ENCODE data around the gene PITHD1.
"Not testable (repeated sequence)": the region's sequence is repeated elsewhere in the genome, so short reads cannot be mapped to it uniquely, and the experiment has no call there.

Gene PITHD1

GRCh38 chr1:23825762-23826522 lies 47.7 kb downstream of the PITHD1 start:
- no peak for DNase-seq (ENCODE audit: low read depth in 3 of 3)

DNA sequence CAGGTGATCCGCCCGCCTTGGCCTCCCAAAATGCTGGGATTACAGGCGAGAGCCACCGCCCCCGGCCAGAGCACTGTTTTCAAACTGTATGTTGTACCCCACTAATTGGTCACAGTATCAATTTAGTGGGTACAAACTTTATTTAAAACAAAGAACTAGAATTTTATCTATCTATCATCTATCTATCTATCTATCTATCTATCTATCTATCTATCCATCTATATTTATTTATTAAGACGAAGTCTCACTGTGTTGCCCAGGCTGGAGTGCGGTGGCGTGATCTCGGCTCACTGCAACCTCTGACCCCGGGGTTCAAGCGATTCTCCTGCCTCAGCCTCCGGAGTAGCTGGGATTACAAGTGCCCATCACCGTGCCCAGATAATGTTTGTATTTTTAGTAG lies 48.4 kb downstream of the PITHD1 start:
- not testable (repeated sequence) for DNase-seq (ENCODE audit: low read depth in 3 of 3)

GRCh38 chr1:23827717-23828116 lies 49.5 kb downstream of the PITHD1 start:
- no peak for DNase-seq (ENCODE audit: low read depth in 3 of 3)

- DNase-seq (ENCODE audit: low read depth in 3 of 3) = not testable (repeated sequence)
Observed at GRCh38 chr1:23834156-23834555, 55.9 kb downstream of the PITHD1 start.

DNA sequence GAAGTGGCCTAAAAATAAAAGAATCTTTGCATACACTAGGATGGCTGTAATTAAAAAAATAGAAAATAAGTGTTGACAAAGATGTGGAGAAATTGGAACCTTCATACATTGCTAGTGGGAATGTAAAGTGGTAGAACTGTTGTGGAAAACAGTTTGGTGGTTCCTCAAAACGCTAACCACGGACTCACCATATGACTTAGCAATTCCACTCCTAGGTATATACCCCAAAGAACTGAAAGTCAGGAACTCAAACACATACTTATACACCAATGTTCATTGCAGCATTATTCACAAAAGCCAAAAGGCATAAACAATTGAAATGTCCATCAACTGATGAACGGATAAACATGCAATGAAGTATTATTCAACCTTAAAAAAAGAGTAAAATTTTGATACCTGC lies 57.8 kb downstream of the PITHD1 start:
- DNase-seq (ENCODE audit: low read depth in 3 of 3) = no peak

All from stimulated activated CD4-positive, alpha-beta T cell treated with anti-CD3 and anti-CD28 coated beads, TNF-alpha, amount 100 ng/mL, for 48 hours (primary cell).